ENCODE data around the gene OR14J1.

GRCh38 chr6:29295181-29295585, 6.3 kb upstream of the OR14J1 start:
- TF ChIP-seq CTCF (conservative IDR thresholded peaks at IDR 0.05) (no peak), ZFX (IDR thresholded peaks at IDR 0.05) (no peak)
